RPMI8226 (cell line): ENCODE data around the gene EMC8.

ENCODE experiments used
- DNase-seq: peaks from one replicate; pipeline ENCODE4 v3.0.0-alpha.2; 2015

Gene EMC8

GRCh38 chr16:85781695-85782370, 17.5 kb downstream of the EMC8 start:
- no peak for DNase-seq

DNA sequence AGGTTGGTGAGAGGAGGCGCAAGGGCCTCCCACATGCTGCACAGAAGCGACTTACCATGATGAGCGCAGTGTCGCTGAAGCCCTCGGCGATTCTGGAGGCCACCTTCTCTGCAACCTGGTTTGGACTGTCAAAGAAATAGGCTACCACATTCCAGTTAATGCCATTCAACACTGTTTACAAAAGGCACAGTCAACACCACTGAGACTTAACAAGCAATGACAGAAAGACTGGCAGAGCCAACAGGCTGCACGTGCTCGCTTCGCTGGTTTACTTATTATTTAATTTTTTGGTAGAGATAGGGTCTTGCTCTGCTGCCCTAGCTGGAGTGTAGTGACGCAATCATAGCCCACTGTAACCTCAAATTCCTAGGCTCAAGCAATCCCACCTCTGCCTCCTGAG, 18.2 kb downstream of the EMC8 start:
- DNase-seq = no peak

- no peak for DNase-seq
Observed at GRCh38 chr16:85780281-85780680, 19.1 kb downstream of the EMC8 start.

GRCh38 chr16:85778873-85779272, 20.5 kb downstream of the EMC8 start:
- DNase-seq = no peak

DNA sequence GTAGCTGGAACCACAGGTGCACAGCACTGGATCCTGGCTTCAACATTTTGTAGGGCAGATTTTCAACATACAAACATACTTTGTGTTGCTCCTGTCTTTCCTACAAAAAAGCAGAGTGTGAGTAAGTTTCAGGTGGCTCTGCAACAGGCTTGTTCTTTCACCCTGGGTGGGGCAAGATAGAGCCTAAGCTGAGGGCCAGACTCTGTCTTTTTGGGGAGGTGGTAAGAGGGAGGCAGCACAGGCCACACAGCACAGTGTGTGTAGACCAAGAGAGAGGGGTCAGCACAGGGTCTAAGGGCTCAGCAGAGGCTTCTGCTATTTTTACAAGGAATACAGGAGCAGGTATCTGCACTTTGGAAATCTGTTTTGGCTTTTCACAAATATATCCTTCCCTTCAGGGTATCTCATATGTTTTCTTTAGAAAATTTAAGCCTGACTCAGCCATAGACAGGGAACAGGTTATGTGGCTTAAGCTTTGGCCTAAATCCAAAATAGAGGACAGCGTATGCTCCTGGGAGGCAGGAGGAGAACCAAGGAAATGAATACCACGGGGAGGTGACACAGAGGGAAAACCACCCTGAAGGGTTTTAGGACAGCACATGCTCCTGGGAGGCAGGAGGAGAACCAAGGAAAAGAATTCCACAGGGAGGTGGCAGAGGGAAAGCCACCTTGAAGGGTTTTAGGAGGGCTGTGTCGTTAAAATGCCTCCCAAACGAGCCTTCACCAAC, 21.6 kb downstream of the EMC8 start:
- DNase-seq = no peak

- no peak for DNase-seq
Observed at GRCh38 chr16:85774811-85775210, 24.5 kb downstream of the EMC8 start.

DNA sequence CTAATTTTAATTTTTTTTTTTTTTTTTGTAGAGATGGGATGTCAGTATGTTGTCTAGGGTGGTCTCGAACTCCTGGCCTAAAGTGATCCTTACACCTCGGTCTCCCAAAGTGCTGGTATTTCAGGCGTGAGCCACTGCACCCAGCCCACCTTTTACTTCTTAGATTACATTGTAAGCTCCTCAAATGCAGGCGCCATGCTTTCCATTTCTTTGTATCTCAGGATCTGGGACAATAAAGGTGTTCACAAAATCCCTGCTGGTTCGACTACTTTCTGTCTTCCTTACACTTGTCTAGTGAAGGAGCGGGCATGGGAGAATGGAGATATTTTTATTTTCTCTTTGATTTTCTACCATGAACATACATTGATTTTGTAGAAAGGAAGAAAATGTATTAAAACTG, 25.2 kb downstream of the EMC8 start:
- no peak for DNase-seq

DNA sequence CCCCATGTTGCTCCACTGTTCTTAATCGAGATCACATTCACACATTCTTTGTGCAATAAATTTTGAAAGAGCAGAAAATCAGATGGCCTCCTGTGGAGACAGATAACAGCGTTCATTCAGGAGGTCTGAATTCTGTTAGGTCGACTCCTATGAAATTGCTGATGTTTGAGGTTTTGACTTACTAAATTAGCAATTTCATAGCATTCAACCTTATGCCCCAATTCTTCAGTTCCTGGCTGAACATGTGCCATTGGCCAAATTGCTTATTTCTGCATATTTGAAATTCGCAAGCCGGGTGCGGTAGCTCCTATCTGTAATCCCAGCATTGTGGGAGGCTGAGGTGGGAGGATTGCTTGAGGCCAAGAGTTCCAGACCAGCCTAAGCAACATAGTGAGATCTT, 26.3 kb downstream of the EMC8 start:
- no peak for DNase-seq

DNA sequence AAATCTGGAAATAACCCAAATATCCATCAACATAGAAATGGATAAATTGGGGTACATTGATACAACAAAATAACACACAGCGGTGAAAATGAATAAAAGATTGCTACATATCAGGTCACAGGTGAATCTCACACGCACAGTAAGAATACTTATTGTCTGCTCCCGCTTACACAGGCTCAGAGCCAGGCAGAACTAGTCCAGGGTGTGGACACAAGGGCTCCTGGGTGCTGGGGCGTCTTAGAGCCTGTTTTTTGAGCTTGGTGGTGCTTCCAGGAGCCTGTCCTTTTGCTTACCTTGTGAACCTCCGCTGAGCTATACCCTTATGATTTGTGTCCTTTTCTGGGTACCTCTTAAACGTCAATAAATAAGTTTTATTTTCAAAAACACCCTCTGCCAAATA, 28.6 kb downstream of the EMC8 start:
- DNase-seq = no peak

DNA sequence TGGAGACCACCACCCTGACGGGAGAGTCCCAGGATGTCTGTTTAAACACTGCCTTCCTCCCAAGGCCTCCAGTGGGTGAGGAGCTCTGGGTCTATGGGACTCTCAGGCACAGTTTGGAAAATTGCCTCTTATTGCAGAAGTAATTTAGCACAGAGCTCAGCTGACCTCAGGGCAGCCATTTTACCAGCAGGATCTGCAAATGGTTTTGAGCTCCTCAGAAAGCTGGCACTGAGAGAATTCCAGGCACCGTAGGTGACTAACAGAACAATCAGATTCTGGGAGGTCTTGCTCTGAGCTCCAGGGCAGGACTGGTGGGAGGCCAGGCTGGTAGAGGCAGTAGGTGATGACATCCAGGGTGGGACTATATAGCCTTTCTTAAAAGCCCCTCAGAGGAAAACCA, 31.1 kb downstream of the EMC8 start:
- no peak for DNase-seq

- no peak for DNase-seq
Observed at GRCh38 chr16:85767531-85767930, 31.8 kb downstream of the EMC8 start.

GRCh38 chr16:85765767-85766166, 33.6 kb downstream of the EMC8 start:
- DNase-seq = no peak

DNA sequence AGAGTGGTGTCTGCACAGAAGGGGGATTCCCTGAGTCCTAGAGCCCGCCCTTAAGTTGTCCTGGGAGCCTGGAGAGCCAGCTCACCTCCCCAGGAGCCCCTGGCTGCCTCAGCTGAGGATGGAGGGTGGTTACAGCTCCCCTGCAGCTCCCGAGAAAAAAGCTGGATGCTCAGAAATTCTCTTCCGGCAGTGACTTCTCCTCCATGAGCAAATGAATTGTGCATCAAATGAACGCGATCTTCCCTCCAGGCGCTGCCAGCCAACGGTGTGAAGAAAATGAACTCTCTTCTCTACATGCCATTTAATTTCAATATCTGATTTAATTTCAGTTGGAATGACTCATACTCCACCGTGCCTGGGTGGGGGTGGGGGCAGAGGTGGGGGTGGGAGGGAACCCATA, 34.1 kb downstream of the EMC8 start:
- DNase-seq = no peak

GRCh38 chr16:85763616-85764015, 35.7 kb downstream of the EMC8 start:
- no peak for DNase-seq

- no peak for DNase-seq
Observed at GRCh38 chr16:85762970-85763369, 36.4 kb downstream of the EMC8 start.

DNA sequence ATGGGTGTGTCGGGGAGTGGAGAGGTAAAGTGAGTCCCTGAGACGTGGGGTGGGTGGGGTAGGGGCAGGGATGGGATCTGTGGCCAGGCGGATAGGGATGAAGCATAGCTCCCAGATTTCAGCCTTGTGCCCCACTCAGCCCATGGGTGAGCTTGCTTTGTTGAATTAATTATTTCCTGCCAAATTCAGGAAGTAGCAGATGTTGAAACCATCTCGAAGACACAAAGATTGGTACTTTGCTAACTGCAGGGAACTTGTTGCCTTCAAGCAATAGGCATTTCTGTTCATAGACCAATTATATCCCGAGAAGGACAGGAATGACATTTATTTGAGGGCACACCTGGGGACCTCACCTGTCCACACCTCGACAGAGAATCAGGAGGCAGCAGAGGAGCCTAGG, 37.5 kb downstream of the EMC8 start:
- DNase-seq = no peak

DNA sequence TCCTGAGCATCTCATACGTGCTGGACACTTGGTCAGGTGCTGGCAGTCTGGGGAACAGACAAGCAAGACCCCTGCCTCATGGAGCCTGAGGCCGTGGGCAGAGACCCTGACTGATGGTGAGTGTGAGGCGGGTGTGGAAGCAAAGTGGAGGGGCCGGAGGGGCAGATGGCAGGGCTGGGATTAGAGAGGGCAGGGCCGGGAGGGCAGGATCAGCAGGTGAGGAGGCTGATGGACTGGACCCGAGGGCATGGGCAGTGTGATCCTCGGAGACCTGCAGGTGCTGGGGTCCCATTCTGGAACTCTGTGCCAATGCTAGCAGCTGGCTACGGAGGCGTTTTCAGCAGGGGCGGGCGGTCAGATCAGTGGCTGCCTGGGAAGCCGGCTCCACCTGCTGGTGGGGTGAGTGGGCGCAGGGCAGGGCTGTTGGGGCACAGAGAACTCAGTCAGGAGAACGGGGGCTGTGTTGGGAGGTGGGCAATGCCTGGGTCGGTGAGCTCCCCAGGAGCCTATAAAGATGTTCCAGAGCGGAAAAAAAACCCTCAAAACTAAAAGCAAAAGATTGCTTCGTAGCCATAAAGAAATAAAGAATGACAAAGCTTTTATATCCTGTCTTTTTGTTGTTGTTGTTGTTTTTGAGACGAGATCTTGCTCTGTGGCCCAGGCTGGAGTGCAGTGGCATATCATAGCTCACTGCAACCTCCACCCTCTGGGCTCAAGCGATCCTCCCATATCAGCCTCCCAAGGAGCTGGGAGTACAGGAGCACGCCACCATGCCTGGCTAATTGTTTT, 39.5 kb downstream of the EMC8 start:
- peak; percentile 60 for DNase-seq

GRCh38 chr16:85759136-85759535, 40.2 kb downstream of the EMC8 start:
- DNase-seq = no peak

- DNase-seq = no peak
Observed at GRCh38 chr16:85757341-85757822, 42.0 kb downstream of the EMC8 start.

DNA sequence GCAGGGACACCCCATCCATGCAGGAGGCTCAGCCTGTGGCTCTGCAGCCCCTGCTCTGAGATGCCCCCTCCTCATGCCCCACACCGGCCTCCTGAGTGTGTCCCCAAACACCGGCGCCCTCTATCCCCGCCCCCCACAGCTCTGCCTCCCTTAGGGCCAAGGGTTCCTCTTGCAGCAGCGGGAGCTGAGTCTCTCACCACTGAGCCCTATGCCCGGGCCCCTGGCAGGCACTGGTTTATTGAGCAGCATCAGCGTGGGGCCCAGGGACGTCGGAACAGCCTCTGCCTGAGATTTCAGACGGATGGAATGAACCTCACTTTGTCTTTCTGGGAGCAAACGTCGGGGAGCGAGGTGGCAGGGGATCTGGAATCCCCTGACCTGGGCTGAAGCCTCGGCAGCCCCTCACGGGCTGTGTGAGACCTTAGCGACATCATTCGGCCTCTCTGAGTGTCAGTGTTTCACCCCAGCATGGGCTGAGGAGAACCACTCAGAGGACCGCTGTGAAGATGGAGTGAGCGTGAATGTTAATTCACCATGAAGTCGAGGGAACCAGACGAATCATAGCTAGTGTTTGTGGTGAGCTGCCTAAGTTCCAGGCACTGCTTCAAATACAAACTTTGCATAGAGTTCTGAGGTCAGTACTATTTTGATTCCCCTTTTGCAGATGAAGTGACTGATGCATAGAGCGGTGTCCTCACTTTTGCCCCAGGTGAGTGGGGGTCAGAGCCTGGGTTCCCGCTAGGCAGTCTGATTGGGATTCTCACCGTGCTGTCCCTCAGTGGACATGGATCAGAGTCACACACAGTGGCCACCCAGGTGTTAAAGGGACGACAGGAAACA, 43.2 kb downstream of the EMC8 start:
- no peak for DNase-seq

DNA sequence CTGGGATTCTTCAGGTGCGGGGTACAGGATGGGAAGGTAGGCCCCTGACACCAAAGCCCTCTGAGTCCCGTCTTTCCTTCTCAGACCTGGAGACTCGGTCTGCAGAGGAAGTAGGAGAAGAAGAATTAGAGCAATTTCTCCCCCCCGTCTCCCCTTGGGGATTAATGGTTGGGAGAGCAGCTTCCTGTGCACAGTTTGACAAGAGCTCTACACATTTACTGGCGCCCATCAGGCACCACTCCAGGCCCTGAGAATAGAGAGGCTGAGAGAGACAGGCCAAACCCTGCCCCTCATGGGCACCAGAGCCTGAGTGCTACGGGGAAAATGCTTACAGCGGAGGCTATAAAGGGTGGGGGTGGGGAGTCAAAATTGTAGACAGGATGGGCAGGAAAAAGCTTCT, 44.9 kb downstream of the EMC8 start:
- DNase-seq = no peak

DNA sequence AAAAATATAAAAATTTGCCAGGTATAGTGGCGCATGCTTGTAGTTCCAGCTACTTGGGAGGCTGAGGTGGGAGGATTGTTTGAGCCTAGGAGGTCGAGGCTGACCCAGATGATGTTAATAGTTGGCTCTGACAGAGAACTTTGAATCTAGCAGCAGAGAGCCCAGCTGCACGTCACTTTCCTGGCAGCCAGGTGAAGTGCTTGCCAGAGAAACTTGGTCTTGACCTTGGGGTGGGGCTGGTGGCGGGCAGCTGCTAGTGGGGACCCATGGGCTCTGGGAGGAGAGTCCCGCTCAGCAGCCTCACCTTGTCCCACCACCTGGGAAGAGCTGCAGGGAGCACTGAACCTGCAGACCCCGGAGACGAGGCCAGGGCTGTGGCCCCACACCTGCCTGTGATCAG, 45.4 kb downstream of the EMC8 start:
- DNase-seq = no peak

DNA sequence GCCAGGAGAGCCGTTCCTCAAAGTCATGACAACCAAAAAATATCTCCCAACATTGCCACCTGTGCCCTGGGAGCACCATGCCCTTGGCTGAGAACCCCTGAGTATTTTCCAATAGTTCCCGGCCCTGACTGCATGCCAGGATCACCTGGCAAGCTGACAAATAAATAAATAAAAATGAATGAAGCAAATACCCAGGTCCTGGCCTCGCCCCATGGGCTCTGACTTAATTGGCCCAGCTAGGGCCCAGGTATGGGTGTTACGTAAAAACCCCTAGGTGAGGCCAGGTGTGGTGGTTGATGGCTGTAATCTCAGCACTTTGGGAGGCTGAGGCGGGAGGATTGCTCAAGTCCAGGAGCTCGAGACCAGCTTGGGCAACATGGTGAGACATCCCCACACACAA, 45.8 kb downstream of the EMC8 start:
- DNase-seq = no peak
